Measurements from ENCODE around the gene TGFBR3. TPM values are rescaled to one million over a fixed set of nuclear protein-coding genes. Genes with fewer than 3 reads are reported as not detected.

Gene TGFBR3
- total and polyA plus RNA-seq, 12 donors, result 6.6 to 36.7 (median 24.3) TPM

- DNase-seq (no peak), ATAC-seq (peak in 1 of 8 donors; percentile 9)
- no peak for TF ChIP-seq CTCF (IDR thresholded peaks at IDR 0.05)
- intact Hi-C loops (cut with DNase I), result loop anchor here in 1 of 10 donors (5.0 kb wide), 1 partner anchor 118 kb away; no protein-coding TSS in a partner anchor
- Histone ChIP-seq H3K4me3 (no peak overlapping the region), H3K4me1 (peaks cover 2 to 65% (median 40%) of the 10 kb centered on the region in 9 donors), H3K27ac (peak overlapping the region in 5 of 10 donors; percentile 6 to 83 (median 28)), H3K27me3 (no peaks in the 10 kb centered on the region), H3K9me3 (no peaks in the 10 kb centered on the region), H3K36me3 (no peaks in the 10 kb centered on the region)
- 83 to 87% methylated on average over 13 of the region's 13 CpGs for WGBS, 2 donors
Observed at GRCh38 chr1:91804546-91805023, 81.4 kb downstream of the TGFBR3 start.

GRCh38 chr1:91803847-91804545 is 82.0 kb downstream of the TGFBR3 start:
- Histone ChIP-seq H3K27ac (peak overlapping the region in 4 of 10 donors; percentile 6 to 83 (median 34)), H3K36me3 (no peaks in the 10 kb centered on the region), H3K4me3 (no peak overlapping the region), H3K9me3 (no peaks in the 10 kb centered on the region), H3K4me1 (peaks cover 2 to 65% (median 40%) of the 10 kb centered on the region in 9 donors), H3K27me3 (no peaks in the 10 kb centered on the region)
- intact Hi-C loops (cut with DNase I), result no loop called here
- no peak for TF ChIP-seq CTCF (IDR thresholded peaks at IDR 0.05)
- 64 to 73% methylated on average over 6 of the region's 6 CpGs for WGBS, 2 donors
- ATAC-seq, result peak in 5 of 8 donors; percentile 5 to 40 (median 23)
- no peak for DNase-seq

GRCh38 chr1:91803123-91803522 is 82.8 kb downstream of the TGFBR3 start:
- 77 to 82% methylated on average over 8 of the region's 8 CpGs for WGBS, 2 donors
- intact Hi-C loops (cut with DNase I), result no loop called here
- Histone ChIP-seq H3K36me3 (no peaks in the 10 kb centered on the region), H3K27ac (peak overlapping the region in 4 of 10 donors; percentile 1 to 83 (median 26)), H3K9me3 (no peaks in the 10 kb centered on the region), H3K4me1 (peaks cover 6 to 68% (median 47%) of the 10 kb centered on the region in 9 donors), H3K27me3 (no peaks in the 10 kb centered on the region), H3K4me3 (no peak overlapping the region)
- ATAC-seq (peak in 1 of 8 donors; percentile 29), DNase-seq (no peak)
- no peak for TF ChIP-seq CTCF (IDR thresholded peaks at IDR 0.05)

- intact Hi-C loops (cut with DNase I), result no loop called here
- no peak overlapping the region for H3K27ac ChIP-seq
- peaks cover 0 to 8% (median 0%) of the 10 kb centered on the region in 9 donors for H3K36me3 ChIP-seq
- no peaks in the 10 kb centered on the region for H3K9me3 ChIP-seq
- WGBS, 2 donors, result 88% methylated on average over 3 of the region's 3 CpGs
- no peak for TF ChIP-seq CTCF (IDR thresholded peaks at IDR 0.05)
- no peaks in the 10 kb centered on the region for H3K27me3 ChIP-seq
- ATAC-seq (no peak), DNase-seq (no peak)
- H3K4me1 ChIP-seq, result peaks cover 8 to 67% (median 47%) of the 10 kb centered on the region in 9 donors
- no peak overlapping the region for H3K4me3 ChIP-seq
Observed at GRCh38 chr1:91801496-91802115, 84.3 kb downstream of the TGFBR3 start.
